Astrocyte (in vitro differentiated cells and primary cell): ENCODE measurements around the gene TEX101. TPM values are rescaled to one million over a fixed set of nuclear protein-coding genes. Genes with fewer than 3 reads are reported as not detected.

Experiments used
- DNase-seq: peaks from one replicate; pipeline ENCODE4 v3.0.0-alpha.2; 2010; ENCODE audit warnings: low read depth
- FAIRE-seq: peaks from 2 replicates; lab custom pipeline; 2011; peaks lifted over from hg19 to GRCh38; lab: Jason Lieb, UNC
- H2AFZ ChIP-seq: 2 replicates; pipeline ENCODE4 v1.6.0; 2012; ENCODE audit warnings: low read depth, low read length, inconsistent platforms
- H3K27ac ChIP-seq: 2 replicates; pipeline ENCODE4 v1.5.1; 2011; ENCODE audit warnings: low read depth, low read length, inconsistent platforms
- H3K27me3 ChIP-seq: 2 replicates; pipeline ENCODE4 v1.6.0; 2011; ENCODE audit warnings: low read length, inconsistent platforms; ENCODE audit not compliant: insufficient read depth
- H3K36me3 ChIP-seq: 2 replicates; pipeline ENCODE4 v1.5.1; 2011; ENCODE audit warnings: low read length, inconsistent platforms; ENCODE audit not compliant: insufficient read depth
- H3K4me1 ChIP-seq: 2 replicates; pipeline ENCODE4 v1.5.1; 2011; ENCODE audit warnings: low read length, inconsistent platforms; ENCODE audit not compliant: insufficient read depth
- H3K4me2 ChIP-seq: 2 replicates; pipeline ENCODE4 v1.6.0; 2012; ENCODE audit warnings: low read length, inconsistent platforms
- H3K4me3 ChIP-seq: 2 replicates; pipeline ENCODE4 v1.5.1; 2011; ENCODE audit warnings: low read depth, mild to moderate bottlenecking, low read length, inconsistent platforms; ENCODE audit not compliant: insufficient read depth
- H3K79me2 ChIP-seq: 2 replicates; pipeline ENCODE4 v1.6.0; 2012; ENCODE audit warnings: mild to moderate bottlenecking, low read length, inconsistent platforms; ENCODE audit not compliant: insufficient read depth
- H3K9ac ChIP-seq: 2 replicates; pipeline ENCODE4 v1.6.0; 2012; ENCODE audit warnings: mild to moderate bottlenecking, low read length, inconsistent platforms
- H3K9me3 ChIP-seq: 2 replicates; pipeline ENCODE4 v1.5.1; 2012; ENCODE audit warnings: low read depth, mild to moderate bottlenecking, low read length, inconsistent platforms; ENCODE audit not compliant: insufficient read depth
- H4K20me1 ChIP-seq: 2 replicates; pipeline ENCODE4 v1.6.0; 2012; ENCODE audit warnings: low read length, inconsistent platforms; ENCODE audit not compliant: insufficient read depth
- H3K27ac Mint-ChIP-seq: one replicate; pipeline ENCODE4 v1.8.0; 2021; ENCODE audit warnings: mild to moderate bottlenecking, mixed read lengths; ENCODE audit not compliant: unreplicated experiment
- H3K27me3 Mint-ChIP-seq: one replicate; pipeline ENCODE4 v1.8.0; 2021; ENCODE audit warnings: low read depth, mixed read lengths; ENCODE audit not compliant: unreplicated experiment
- H3K36me3 Mint-ChIP-seq: one replicate; pipeline ENCODE4 v1.8.0; 2021; ENCODE audit warnings: low read depth, mixed read lengths; ENCODE audit not compliant: unreplicated experiment
- H3K4me1 Mint-ChIP-seq: one replicate; pipeline ENCODE4 v1.8.0; 2021; ENCODE audit warnings: low read depth, mixed read lengths; ENCODE audit not compliant: unreplicated experiment
- H3K4me3 Mint-ChIP-seq: one replicate; pipeline ENCODE4 v1.8.0; 2021; ENCODE audit warnings: mild to moderate bottlenecking, moderate library complexity, mixed read lengths; ENCODE audit not compliant: unreplicated experiment
- H3K9me3 Mint-ChIP-seq: one replicate; pipeline ENCODE4 v1.8.0; 2021; ENCODE audit warnings: mild to moderate bottlenecking, mixed read lengths; ENCODE audit not compliant: unreplicated experiment
- CTCF ChIP-seq: IDR thresholded peaks from 2 replicates; pipeline ENCODE4 v1.5.1; 2011; ENCODE audit warnings: low read depth, mild to moderate bottlenecking, inconsistent platforms, low read length, moderate library complexity; ENCODE audit not compliant: insufficient read depth
- EZH2 ChIP-seq: IDR thresholded peaks from 2 replicates; pipeline ENCODE4 v1.6.1; 2012; ENCODE audit warnings: mild to moderate bottlenecking, low read length, inconsistent platforms; ENCODE audit not compliant: insufficient read depth
- total RNA-seq: library from RNA; stranded (reverse); gene quantifications from 2 replicates; pipeline ENCODE4 v1.2.1, GENCODE V29; 2021

The TEX101 gene
- total RNA-seq, 1 donor from 2014 or later = not detected

DNA sequence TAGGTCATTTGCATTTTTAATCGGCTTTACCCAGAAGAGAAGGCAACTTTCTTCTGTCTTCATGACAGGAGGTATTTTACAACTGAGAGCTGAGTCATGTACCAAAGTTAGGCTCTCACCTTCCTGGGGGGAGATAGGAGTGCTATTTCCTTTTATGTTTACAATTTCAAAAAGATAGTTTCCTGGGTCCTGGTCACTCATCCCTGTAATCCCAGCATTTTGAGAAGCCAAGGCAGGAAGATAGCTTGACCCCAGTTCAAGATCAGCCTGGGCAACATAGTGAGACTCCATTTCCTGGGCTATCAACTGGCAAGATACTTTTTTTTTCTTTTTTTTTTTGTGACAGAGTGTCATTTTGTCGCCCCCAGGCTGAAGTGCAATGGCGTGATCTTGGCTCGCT lies 43.1 kb downstream of the TEX101 start:
- Histone ChIP-seq H4K20me1 (no peaks in the 10 kb centered on the region), H3K9me3 (no peaks in the 10 kb centered on the region), H2AFZ (no peak overlapping the region), H3K79me2 (no peaks in the 10 kb centered on the region), H3K4me1 (no peaks in the 10 kb centered on the region), H3K9ac (no peak overlapping the region), H3K4me3 (no peak overlapping the region), H3K27ac (no peak overlapping the region), H3K4me2 (no peak overlapping the region), H3K27me3 (peaks cover 1% of the 10 kb centered on the region), H3K36me3 (no peaks in the 10 kb centered on the region)
- no peak for TF ChIP-seq EZH2
- no peak for TF ChIP-seq CTCF
- peaks cover 2% of the 10 kb centered on the region for H3K36me3 Mint-ChIP-seq
- H3K4me3 Mint-ChIP-seq = no peak overlapping the region
- no peaks in the 10 kb centered on the region for H3K9me3 Mint-ChIP-seq
- H3K27ac Mint-ChIP-seq = no peak overlapping the region
- DNase-seq (no peak), FAIRE-seq (no peak)
- H3K27me3 Mint-ChIP-seq = peaks cover 42% of the 10 kb centered on the region
- no peaks in the 10 kb centered on the region for H3K4me1 Mint-ChIP-seq

GRCh38 chr19:43460362-43461016 lies 45.8 kb downstream of the TEX101 start:
- Mint-ChIP-seq H3K4me1 (no peaks in the 10 kb centered on the region), H3K4me3 (no peak overlapping the region), H3K27ac (no peak overlapping the region), H3K9me3 (no peaks in the 10 kb centered on the region), H3K36me3 (peaks cover 2% of the 10 kb centered on the region), H3K27me3 (peaks cover 43% of the 10 kb centered on the region)
- Histone ChIP-seq H3K4me2 (no peak overlapping the region), H3K4me1 (peaks cover 3% of the 10 kb centered on the region), H4K20me1 (no peaks in the 10 kb centered on the region), H2AFZ (no peak overlapping the region), H3K27ac (no peak overlapping the region), H3K9ac (no peak overlapping the region), H3K4me3 (no peak overlapping the region), H3K79me2 (no peaks in the 10 kb centered on the region), H3K9me3 (peaks cover 6% of the 10 kb centered on the region), H3K27me3 (peaks cover 7% of the 10 kb centered on the region), H3K36me3 (no peaks in the 10 kb centered on the region)
- TF ChIP-seq CTCF (no peak), EZH2 (no peak)
- FAIRE-seq (no peak), DNase-seq (no peak)

DNA sequence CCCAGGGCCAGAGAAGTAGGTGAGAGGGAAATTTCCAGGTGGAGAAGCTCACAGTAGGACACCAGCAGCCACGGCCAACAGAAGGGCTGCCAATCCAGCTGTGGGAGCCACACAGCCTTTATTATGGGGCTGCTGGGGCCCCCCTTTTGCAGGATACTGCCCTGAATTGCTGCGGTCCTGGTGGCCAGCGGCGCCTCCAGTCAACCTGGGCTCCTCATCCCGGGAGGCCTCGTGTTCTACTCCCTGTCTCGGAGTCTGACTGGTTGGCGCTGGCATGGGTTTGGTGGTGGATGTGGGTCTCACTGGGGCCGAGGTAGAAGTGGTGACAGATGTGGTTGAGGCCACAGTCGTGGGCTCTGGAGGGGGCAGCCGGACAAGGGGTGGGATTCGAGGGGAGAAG lies 46.6 kb downstream of the TEX101 start:
- FAIRE-seq (no peak), DNase-seq (no peak)
- no peak overlapping the region for H2AFZ ChIP-seq
- no peaks in the 10 kb centered on the region for H3K79me2 ChIP-seq
- H3K4me3 ChIP-seq = no peak overlapping the region
- H3K9ac ChIP-seq = no peak overlapping the region
- Mint-ChIP-seq H3K27me3 (peaks cover 45% of the 10 kb centered on the region), H3K9me3 (no peaks in the 10 kb centered on the region), H3K4me1 (no peaks in the 10 kb centered on the region), H3K36me3 (peaks cover 2% of the 10 kb centered on the region), H3K4me3 (no peak overlapping the region), H3K27ac (no peak overlapping the region)
- no peaks in the 10 kb centered on the region for H3K36me3 ChIP-seq
- H3K4me2 ChIP-seq = no peak overlapping the region
- TF ChIP-seq CTCF (no peak), EZH2 (no peak)
- peaks cover 7% of the 10 kb centered on the region for H3K27me3 ChIP-seq
- no peaks in the 10 kb centered on the region for H4K20me1 ChIP-seq
- H3K4me1 ChIP-seq = peaks cover 3% of the 10 kb centered on the region
- H3K9me3 ChIP-seq = peaks cover 6% of the 10 kb centered on the region
- no peak overlapping the region for H3K27ac ChIP-seq
